Measurements from ENCODE around the gene BAZ1B. TPM values are rescaled to one million over a fixed set of nuclear protein-coding genes. Genes with fewer than 3 reads are reported as not detected.

The BAZ1B gene
- total and polyA plus RNA-seq, 8 donors, result 51.7 to 84.8 (median 72.8) TPM

DNA sequence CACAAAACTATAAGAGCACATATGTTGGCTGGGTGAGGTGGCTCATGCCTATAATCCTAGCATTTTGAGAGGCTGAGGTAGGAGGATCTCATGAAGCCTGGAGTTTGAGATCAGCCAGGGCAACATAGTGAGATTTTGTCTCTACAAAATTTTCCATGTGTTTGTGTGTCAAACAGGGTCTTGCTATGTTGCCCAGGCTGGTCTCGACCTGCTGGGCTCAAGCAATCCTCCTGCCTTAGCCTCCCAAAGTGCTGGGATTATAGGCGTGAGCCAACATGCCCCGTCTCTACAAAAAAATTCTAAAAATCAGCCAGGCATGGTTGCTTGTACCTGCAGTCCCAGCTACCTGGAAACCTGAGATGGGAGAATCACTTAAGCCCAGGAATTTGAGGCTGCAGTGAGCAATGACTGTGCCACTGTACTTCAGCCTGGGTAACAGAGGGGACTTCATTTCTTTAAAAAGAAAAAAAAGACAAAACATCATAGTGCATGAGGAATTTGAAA, 60.3 kb downstream of the BAZ1B start:
- no peaks in the 10 kb centered on the region for H3K4me1 ChIP-seq
- H3K4me3 ChIP-seq, result no peak overlapping the region
- no peak overlapping the region for H3K27ac ChIP-seq
- DNase-seq, result no peak
- TF ChIP-seq, protein P1, sequence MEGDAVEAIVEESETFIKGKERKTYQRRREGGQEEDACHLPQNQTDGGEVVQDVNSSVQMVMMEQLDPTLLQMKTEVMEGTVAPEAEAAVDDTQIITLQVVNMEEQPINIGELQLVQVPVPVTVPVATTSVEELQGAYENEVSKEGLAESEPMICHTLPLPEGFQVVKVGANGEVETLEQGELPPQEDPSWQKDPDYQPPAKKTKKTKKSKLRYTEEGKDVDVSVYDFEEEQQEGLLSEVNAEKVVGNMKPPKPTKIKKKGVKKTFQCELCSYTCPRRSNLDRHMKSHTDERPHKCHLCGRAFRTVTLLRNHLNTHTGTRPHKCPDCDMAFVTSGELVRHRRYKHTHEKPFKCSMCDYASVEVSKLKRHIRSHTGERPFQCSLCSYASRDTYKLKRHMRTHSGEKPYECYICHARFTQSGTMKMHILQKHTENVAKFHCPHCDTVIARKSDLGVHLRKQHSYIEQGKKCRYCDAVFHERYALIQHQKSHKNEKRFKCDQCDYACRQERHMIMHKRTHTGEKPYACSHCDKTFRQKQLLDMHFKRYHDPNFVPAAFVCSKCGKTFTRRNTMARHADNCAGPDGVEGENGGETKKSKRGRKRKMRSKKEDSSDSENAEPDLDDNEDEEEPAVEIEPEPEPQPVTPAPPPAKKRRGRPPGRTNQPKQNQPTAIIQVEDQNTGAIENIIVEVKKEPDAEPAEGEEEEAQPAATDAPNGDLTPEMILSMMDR (IDR thresholded peaks at IDR 0.05), result no peak
- intact Hi-C loops (cut with DNase I), result no loop called here
- H3K27me3 ChIP-seq, result no peaks in the 10 kb centered on the region
- no peak for ATAC-seq
- H3K9me3 ChIP-seq, result no peaks in the 10 kb centered on the region
- peaks cover 0 to 100% of the 10 kb centered on the region in 2 donors for H3K36me3 ChIP-seq

DNA sequence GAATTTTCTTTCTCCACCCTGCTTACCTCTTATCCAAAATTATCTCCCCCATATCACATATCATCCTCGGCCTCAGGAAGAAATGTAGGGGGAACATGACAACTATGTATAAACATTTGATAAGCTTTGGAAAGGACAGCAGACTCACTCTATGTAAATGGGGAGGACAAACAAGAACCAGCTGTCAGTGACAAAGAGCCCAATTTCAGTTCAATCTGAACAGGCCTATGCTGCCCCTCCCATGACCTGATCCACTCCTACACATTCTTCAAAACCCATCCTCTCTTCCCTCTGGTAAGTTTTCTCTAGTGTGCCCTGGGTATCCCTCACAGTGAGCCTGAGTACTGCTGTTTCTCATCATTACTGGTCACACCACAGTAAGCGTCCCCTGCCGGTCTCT, 67.7 kb downstream of the BAZ1B start:
- no peak for DNase-seq
- Histone ChIP-seq H3K9me3 (no peaks in the 10 kb centered on the region), H3K36me3 (peaks cover 0 to 94% of the 10 kb centered on the region in 2 donors), H3K4me3 (no peak overlapping the region), H3K4me1 (peaks cover 9 to 17% of the 10 kb centered on the region in 2 donors), H3K27ac (no peak overlapping the region), H3K27me3 (no peaks in the 10 kb centered on the region)
- TF ChIP-seq, protein P1 (IDR thresholded peaks at IDR 0.05), result no peak
- intact Hi-C loops (cut with DNase I), result no loop called here
- no peak for ATAC-seq

DNA sequence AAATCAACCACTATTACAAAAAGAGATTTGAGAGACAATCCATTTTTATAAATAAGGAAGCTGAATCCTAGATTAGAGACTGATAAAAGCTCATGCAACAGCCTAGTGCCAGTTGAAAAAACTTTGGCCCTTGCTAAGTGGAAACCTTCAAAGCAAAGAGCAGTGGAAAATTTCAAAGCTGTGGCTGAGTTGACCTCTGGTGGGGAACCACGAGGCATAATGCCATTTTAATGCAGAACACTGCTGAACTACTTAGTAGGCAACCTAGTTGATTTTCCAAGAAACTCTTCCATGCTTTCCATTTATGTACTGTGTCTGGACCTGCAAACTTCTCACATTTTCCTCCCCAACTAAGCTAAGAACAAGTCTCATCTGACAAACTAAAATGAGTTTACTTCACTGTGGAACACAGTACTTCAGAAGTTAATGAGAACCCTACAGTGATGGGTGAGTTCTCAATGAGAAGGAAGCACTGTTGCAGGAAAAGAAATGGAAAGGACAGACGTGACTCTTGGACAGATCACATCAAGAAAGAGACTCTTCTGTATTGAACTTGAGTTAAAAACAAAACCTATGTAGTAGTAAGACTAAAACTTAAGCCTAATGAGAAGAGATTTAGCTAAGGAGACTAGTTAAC, 69.0 kb downstream of the BAZ1B start:
- Histone ChIP-seq H3K4me3 (no peak overlapping the region), H3K4me1 (peaks cover 9 to 30% of the 10 kb centered on the region in 2 donors), H3K9me3 (no peaks in the 10 kb centered on the region), H3K27me3 (no peaks in the 10 kb centered on the region), H3K36me3 (peaks cover 3 to 94% of the 10 kb centered on the region in 2 donors), H3K27ac (no peak overlapping the region)
- TF ChIP-seq, protein P1 (IDR thresholded peaks at IDR 0.05), result no peak
- ATAC-seq, result no peak
- DNase-seq, result no peak
- intact Hi-C loops (cut with DNase I), result no loop called here

DNA sequence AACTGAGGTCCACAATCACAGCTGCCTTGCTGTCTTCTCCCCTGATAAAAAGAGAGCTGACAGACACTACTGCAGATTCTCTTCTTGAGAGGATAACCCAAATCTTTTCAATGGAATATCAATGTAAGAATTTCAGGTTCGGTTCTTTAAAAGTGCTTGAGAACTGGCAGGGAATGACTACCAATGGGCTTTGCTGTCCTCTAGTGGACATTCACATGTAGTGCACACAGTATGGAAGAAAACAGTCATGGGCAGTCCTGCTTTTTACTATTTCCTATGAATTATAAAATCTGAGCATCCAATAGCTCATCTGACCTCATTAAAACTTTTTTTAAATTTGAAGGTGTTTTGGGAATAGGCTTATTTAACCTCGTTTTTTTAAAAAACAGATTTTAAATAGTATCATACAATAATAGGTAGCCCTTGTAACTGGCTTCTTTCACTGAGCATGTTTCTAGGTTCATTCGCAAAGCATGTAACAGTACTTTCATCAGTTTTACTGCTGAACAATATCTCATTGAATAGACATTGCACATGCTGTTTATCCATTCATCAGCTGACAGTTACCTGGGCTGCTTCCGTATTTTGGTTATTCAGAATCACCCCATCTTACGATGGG, 70.2 kb downstream of the BAZ1B start:
- TF ChIP-seq, protein P1 (IDR thresholded peaks at IDR 0.05), result peak; percentile 94 to 98
- intact Hi-C loops (cut with DNase I), result no loop called here
- Histone ChIP-seq H3K4me3 (no peak overlapping the region), H3K4me1 (peaks cover 9 to 31% of the 10 kb centered on the region in 2 donors), H3K27ac (no peak overlapping the region), H3K9me3 (no peaks in the 10 kb centered on the region), H3K27me3 (no peaks in the 10 kb centered on the region), H3K36me3 (peaks cover 3 to 94% of the 10 kb centered on the region in 2 donors)
- DNase-seq (peak in 1 of 4 donors; percentile 63), ATAC-seq (peak; percentile 89)

DNA sequence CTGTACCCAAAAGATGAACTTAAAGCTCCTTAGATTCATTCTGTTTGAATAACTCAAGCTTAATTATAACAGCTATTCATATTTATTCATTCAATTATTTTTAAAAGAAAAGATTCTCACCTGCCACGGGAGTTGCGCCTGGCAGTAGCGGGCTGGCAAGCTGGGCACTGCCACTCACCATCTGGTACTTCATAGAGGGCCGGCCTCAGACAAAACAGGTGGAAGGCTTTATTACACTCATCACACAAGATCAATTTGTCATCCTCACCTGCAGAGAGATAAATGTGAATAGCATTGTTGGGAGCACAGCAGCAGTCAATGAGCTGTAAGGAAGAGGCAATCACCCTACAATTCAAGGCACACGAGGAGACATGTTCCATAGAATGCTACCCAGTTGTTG, 72.7 kb downstream of the BAZ1B start:
- peaks cover 3 to 94% of the 10 kb centered on the region in 2 donors for H3K36me3 ChIP-seq

More for the DNA sequence above, 72.7 kb downstream of the BAZ1B start:
- Histone ChIP-seq H3K27ac (peak overlapping the region in 1 of 2 donors; percentile 25), H3K4me3 (no peak overlapping the region), H3K27me3 (no peaks in the 10 kb centered on the region), H3K9me3 (no peaks in the 10 kb centered on the region), H3K4me1 (peaks cover 9 to 31% of the 10 kb centered on the region in 2 donors)
- intact Hi-C loops (cut with DNase I), result loop anchor here in 1 of 2 donors (10.0 kb wide), 1 partner anchor 105 kb away; no protein-coding TSS in a partner anchor
- ATAC-seq (no peak), DNase-seq (no peak)
- TF ChIP-seq, protein P1 (IDR thresholded peaks at IDR 0.05), result no peak

Data from left lung (tissue), 10 donors.